Activated naive CD8-positive, alpha-beta T cell treated with anti-CD3 and anti-CD28 coated beads for 36 hours (primary cell): ENCODE data around the gene AP2A2. TPM values are rescaled to one million over a fixed set of nuclear protein-coding genes. Genes with fewer than 3 reads are reported as not detected.

Source experiments
- DNase-seq: peaks from one replicate; pipeline ENCODE4 v3.0.0; 2021
- H3K27ac Mint-ChIP-seq: one replicate; pipeline ENCODE4 v1.8.0; 2022; ENCODE audit warnings: mild to moderate bottlenecking, moderate library complexity, mixed read lengths
- H3K27me3 Mint-ChIP-seq: one replicate; pipeline ENCODE4 v1.8.0; 2022; ENCODE audit warnings: mild to moderate bottlenecking, mixed read lengths
- H3K36me3 Mint-ChIP-seq: one replicate; pipeline ENCODE4 v1.8.0; 2021; ENCODE audit warnings: mild to moderate bottlenecking, mixed read lengths
- H3K4me1 Mint-ChIP-seq: one replicate; pipeline ENCODE4 v1.8.0; 2021; ENCODE audit warnings: mixed read lengths
- H3K4me3 Mint-ChIP-seq: one replicate; pipeline ENCODE4 v1.8.0; 2022; ENCODE audit warnings: mild to moderate bottlenecking, moderate library complexity, mixed read lengths
- H3K9me3 Mint-ChIP-seq: one replicate; pipeline ENCODE4 v1.8.0; 2022; ENCODE audit warnings: mixed read lengths
- total RNA-seq, 2 experiments: library from RNA; stranded (reverse); gene quantifications; one replicate each; pipeline ENCODE4 v1.2.3, GENCODE V29; 2021

AP2A2 gene
- total RNA-seq, 2 experiments from 2014 or later: 26.3 to 30.3 TPM

- H3K9me3 Mint-ChIP-seq: no peaks in the 10 kb centered on the region
- no peaks in the 10 kb centered on the region for H3K27me3 Mint-ChIP-seq
- H3K27ac Mint-ChIP-seq: no peak overlapping the region
- no peak for DNase-seq
- H3K4me3 Mint-ChIP-seq: no peak overlapping the region
- no peaks in the 10 kb centered on the region for H3K4me1 Mint-ChIP-seq
- H3K36me3 Mint-ChIP-seq: no peaks in the 10 kb centered on the region
Measured at GRCh38 chr11:1030556-1030955, 104.9 kb downstream of the AP2A2 start.

GRCh38 chr11:1031121-1031899, 105.6 kb downstream of the AP2A2 start:
- Mint-ChIP-seq H3K36me3 (no peaks in the 10 kb centered on the region), H3K9me3 (no peaks in the 10 kb centered on the region), H3K27ac (no peak overlapping the region), H3K27me3 (no peaks in the 10 kb centered on the region), H3K4me1 (no peaks in the 10 kb centered on the region), H3K4me3 (no peak overlapping the region)
- no peak for DNase-seq

- H3K4me1 Mint-ChIP-seq: no peaks in the 10 kb centered on the region
- H3K4me3 Mint-ChIP-seq: no peak overlapping the region
- H3K27ac Mint-ChIP-seq: no peak overlapping the region
- no peaks in the 10 kb centered on the region for H3K9me3 Mint-ChIP-seq
- H3K27me3 Mint-ChIP-seq: no peaks in the 10 kb centered on the region
- no peak for DNase-seq
- no peaks in the 10 kb centered on the region for H3K36me3 Mint-ChIP-seq
Measured at GRCh38 chr11:1032310-1032891, 106.7 kb downstream of the AP2A2 start.

- Mint-ChIP-seq H3K4me1 (no peaks in the 10 kb centered on the region), H3K36me3 (no peaks in the 10 kb centered on the region), H3K4me3 (no peak overlapping the region), H3K27me3 (no peaks in the 10 kb centered on the region), H3K27ac (no peak overlapping the region), H3K9me3 (no peaks in the 10 kb centered on the region)
- no peak for DNase-seq
Measured at GRCh38 chr11:1033016-1033798, 107.5 kb downstream of the AP2A2 start.

GRCh38 chr11:1034001-1034400, 108.3 kb downstream of the AP2A2 start:
- DNase-seq: no peak
- H3K27ac Mint-ChIP-seq: no peak overlapping the region
- no peaks in the 10 kb centered on the region for H3K36me3 Mint-ChIP-seq
- no peaks in the 10 kb centered on the region for H3K9me3 Mint-ChIP-seq
- no peak overlapping the region for H3K4me3 Mint-ChIP-seq
- no peaks in the 10 kb centered on the region for H3K27me3 Mint-ChIP-seq
- H3K4me1 Mint-ChIP-seq: no peaks in the 10 kb centered on the region

GRCh38 chr11:1034456-1035295, 109.0 kb downstream of the AP2A2 start:
- Mint-ChIP-seq H3K4me1 (no peaks in the 10 kb centered on the region), H3K27ac (no peak overlapping the region), H3K4me3 (no peak overlapping the region), H3K9me3 (no peaks in the 10 kb centered on the region), H3K36me3 (no peaks in the 10 kb centered on the region), H3K27me3 (no peaks in the 10 kb centered on the region)
- DNase-seq: no peak

GRCh38 chr11:1035577-1036283, 110.1 kb downstream of the AP2A2 start:
- no peaks in the 10 kb centered on the region for H3K4me1 Mint-ChIP-seq
- no peaks in the 10 kb centered on the region for H3K9me3 Mint-ChIP-seq
- no peak for DNase-seq
- H3K36me3 Mint-ChIP-seq: no peaks in the 10 kb centered on the region
- no peaks in the 10 kb centered on the region for H3K27me3 Mint-ChIP-seq
- no peak overlapping the region for H3K27ac Mint-ChIP-seq
- H3K4me3 Mint-ChIP-seq: no peak overlapping the region

- Mint-ChIP-seq H3K36me3 (no peaks in the 10 kb centered on the region), H3K4me3 (no peak within 1 kb of the TSS), H3K27ac (no peak within 1 kb of the TSS), H3K9me3 (no peaks in the 10 kb centered on the region), H3K27me3 (no peaks in the 10 kb centered on the region), H3K4me1 (no peaks in the 10 kb centered on the region)
- no peak for DNase-seq
Measured at GRCh38 chr11:1036303-1036923, 110.7 kb downstream of the AP2A2 start, which contains the start of gene MUC6. Gene MUC6, minus strand, starts transcription at chr11:1036718. Its CDS starts 63 bp downstream, at chr11:1036655.

- Mint-ChIP-seq H3K9me3 (no peaks in the 10 kb centered on the region), H3K27me3 (no peaks in the 10 kb centered on the region), H3K36me3 (no peaks in the 10 kb centered on the region), H3K27ac (no peak overlapping the region), H3K4me3 (no peak overlapping the region), H3K4me1 (no peaks in the 10 kb centered on the region)
- DNase-seq: no peak
Measured at GRCh38 chr11:1036931-1037330, 111.3 kb downstream of the AP2A2 start.

- no peaks in the 10 kb centered on the region for H3K9me3 Mint-ChIP-seq
- H3K4me3 Mint-ChIP-seq: no peak overlapping the region
- H3K27me3 Mint-ChIP-seq: no peaks in the 10 kb centered on the region
- no peaks in the 10 kb centered on the region for H3K36me3 Mint-ChIP-seq
- no peaks in the 10 kb centered on the region for H3K4me1 Mint-ChIP-seq
- H3K27ac Mint-ChIP-seq: no peak overlapping the region
- no peak for DNase-seq
Measured at GRCh38 chr11:1037506-1038055, 111.9 kb downstream of the AP2A2 start.

- Mint-ChIP-seq H3K27ac (no peak overlapping the region), H3K4me1 (no peaks in the 10 kb centered on the region), H3K9me3 (no peaks in the 10 kb centered on the region), H3K4me3 (no peak overlapping the region), H3K36me3 (no peaks in the 10 kb centered on the region), H3K27me3 (no peaks in the 10 kb centered on the region)
- no peak for DNase-seq
Measured at GRCh38 chr11:1038361-1038760, 112.7 kb downstream of the AP2A2 start.

GRCh38 chr11:1038921-1039320, 113.3 kb downstream of the AP2A2 start:
- H3K9me3 Mint-ChIP-seq: no peaks in the 10 kb centered on the region

GRCh38 chr11:1039481-1040427, 114.1 kb downstream of the AP2A2 start:
- H3K4me3 Mint-ChIP-seq: no peak overlapping the region
- no peak overlapping the region for H3K27ac Mint-ChIP-seq
- no peaks in the 10 kb centered on the region for H3K36me3 Mint-ChIP-seq
- no peak for DNase-seq
- H3K9me3 Mint-ChIP-seq: no peaks in the 10 kb centered on the region
- H3K27me3 Mint-ChIP-seq: peaks cover 8% of the 10 kb centered on the region
- no peaks in the 10 kb centered on the region for H3K4me1 Mint-ChIP-seq

More at GRCh38 chr11:1038921-1039320, 113.3 kb downstream of the AP2A2 start:
- no peak for DNase-seq
- Mint-ChIP-seq H3K4me3 (no peak overlapping the region), H3K4me1 (no peaks in the 10 kb centered on the region), H3K27ac (no peak overlapping the region), H3K27me3 (peaks cover 1% of the 10 kb centered on the region), H3K36me3 (no peaks in the 10 kb centered on the region)
